Body of pancreas (tissue), 4 donors: ENCODE measurements around the gene NPAS2.

ENCODE experiments used
- POLR2A ChIP-seq, 3 donors: fragments of 450-650 bp; IDR thresholded peaks; one replicate each; pipeline ENCODE4 v1.6.1; 2016; ENCODE audit warnings: antibody characterized with exemption in 3 of 3, mild to moderate bottlenecking in 2 of 3
- TF ChIP-seq, protein P1 (sequence below), 7 experiments: fragments of 450-650 bp in 4 of 7; fragments of 200-600 bp in 3 of 7; sonication (generic) in 3 of 7; IDR thresholded peaks; one replicate each; pipeline ENCODE4 v1.5.1; 2016 to 2019; ENCODE audit warnings: antibody characterized with exemption in 7 of 7

DNA sequence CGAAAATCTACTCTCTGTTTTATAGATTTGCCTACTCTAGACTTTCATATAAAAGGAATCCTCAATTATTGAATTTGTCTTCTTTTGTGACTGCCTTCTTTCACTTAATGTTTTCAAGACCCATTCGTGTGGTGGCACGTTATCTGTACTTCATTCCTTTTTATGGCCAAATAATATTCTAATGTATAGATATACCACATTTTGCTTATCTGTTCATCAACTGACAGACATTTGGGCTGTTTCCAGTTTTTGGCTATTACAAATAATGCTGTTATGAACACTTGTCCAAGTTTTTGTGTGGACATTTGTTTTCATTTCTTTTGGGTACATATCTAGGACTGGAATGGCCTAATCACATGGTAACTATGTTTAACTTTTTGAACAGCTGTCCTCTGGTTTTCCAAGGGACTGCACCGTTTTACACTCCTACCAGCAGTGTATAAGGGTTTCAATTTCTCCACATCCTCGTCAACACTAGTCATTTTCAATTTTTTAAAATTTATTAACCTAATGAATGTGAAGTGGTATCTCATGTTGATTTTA lies 9.3 kb upstream of the NPAS2 start:
- TF ChIP-seq POLR2A (IDR thresholded peaks at IDR 0.05), result no peak
- TF ChIP-seq, protein P1, sequence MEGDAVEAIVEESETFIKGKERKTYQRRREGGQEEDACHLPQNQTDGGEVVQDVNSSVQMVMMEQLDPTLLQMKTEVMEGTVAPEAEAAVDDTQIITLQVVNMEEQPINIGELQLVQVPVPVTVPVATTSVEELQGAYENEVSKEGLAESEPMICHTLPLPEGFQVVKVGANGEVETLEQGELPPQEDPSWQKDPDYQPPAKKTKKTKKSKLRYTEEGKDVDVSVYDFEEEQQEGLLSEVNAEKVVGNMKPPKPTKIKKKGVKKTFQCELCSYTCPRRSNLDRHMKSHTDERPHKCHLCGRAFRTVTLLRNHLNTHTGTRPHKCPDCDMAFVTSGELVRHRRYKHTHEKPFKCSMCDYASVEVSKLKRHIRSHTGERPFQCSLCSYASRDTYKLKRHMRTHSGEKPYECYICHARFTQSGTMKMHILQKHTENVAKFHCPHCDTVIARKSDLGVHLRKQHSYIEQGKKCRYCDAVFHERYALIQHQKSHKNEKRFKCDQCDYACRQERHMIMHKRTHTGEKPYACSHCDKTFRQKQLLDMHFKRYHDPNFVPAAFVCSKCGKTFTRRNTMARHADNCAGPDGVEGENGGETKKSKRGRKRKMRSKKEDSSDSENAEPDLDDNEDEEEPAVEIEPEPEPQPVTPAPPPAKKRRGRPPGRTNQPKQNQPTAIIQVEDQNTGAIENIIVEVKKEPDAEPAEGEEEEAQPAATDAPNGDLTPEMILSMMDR (IDR thresholded peaks at IDR 0.05), result no peak
